K562 (cell line): Measurements from ENCODE around the gene DIS3L2. TPM values are rescaled to one million over a fixed set of nuclear protein-coding genes. Genes with fewer than 3 reads are reported as not detected.

Source experiments
- HNRNPH1 ChIP-seq: fragments of 200-400 bp; formaldehyde crosslinking; optimal IDR thresholded peaks from 2 replicates; pipeline ENCODE3; 2017; ENCODE audit warnings: low read depth, mild to moderate bottlenecking, low read length, moderate library complexity
- NFYB ChIP-seq: IDR thresholded peaks from 2 replicates; pipeline ENCODE4 v1.6.1; 2011; ENCODE audit warnings: mild to moderate bottlenecking, moderate library complexity; ENCODE audit not compliant: insufficient read length; ENCODE audit errors: extremely low read depth
- ZNF174 ChIP-seq: fragments of 250-450 bp; sonication (Bioruptor Pico); IDR thresholded peaks from 2 replicates; pipeline ENCODE4 v1.4.0; 2020; ENCODE audit warnings: mild to moderate bottlenecking
- ZNF316 ChIP-seq: fragments of 450-650 bp; IDR thresholded peaks from 2 replicates; pipeline ENCODE4 v1.6.1; 2016
- ZNF695 ChIP-seq: fragments of 450-650 bp; formaldehyde crosslinking; IDR thresholded peaks from 2 replicates; pipeline ENCODE4 v1.4.0; 2020; ENCODE audit warnings: mild to moderate bottlenecking, moderate library complexity
- polyA plus RNA-seq, 8 experiments: library from polyadenylated mRNA; depleted of rRNA in 4 of 8; stranded (reverse) in 5 of 8; unstranded in 3 of 8; fragments of >200 nt; fragmentation: Nextera tagmentation in 2 of 8; fragmentation: Illumina TruSeq in 1 of 8; extraction: Ambion mirVana in 2 of 8; extraction: Trizol in 1 of 8; gene quantifications; 2 replicates each; pipeline versions ENCODE4 v1.2.1 to v1.2.3, GENCODE V29; 2011 to 2014; ENCODE audit warnings: inconsistent platforms in 1 of 8, missing spikeins in 1 of 8
- total RNA-seq, 7 experiments: library from RNA; depleted of rRNA in 6 of 7; stranded (reverse); fragments of >200 nt in 6 of 7; fragmentation: Illumina TruSeq in 2 of 7; extraction: Trizol in 2 of 7; gene quantifications; 2 replicates each; pipeline versions ENCODE4 v1.2.1 to v1.2.3, GENCODE V29; 2011 to 2021; ENCODE audit warnings: low replicate concordance in 1 of 7
- TF ChIP-seq, protein P1 (sequence below), 2 experiments: fragments of 450-650 bp in 1 of 2; sonication (generic) in 1 of 2; formaldehyde crosslinking in 1 of 2; IDR thresholded peaks; 2 replicates each; pipeline versions ENCODE4 v1.7.1 to v1.9.0; 2016 to 2022; ENCODE audit warnings: inconsistent platforms in 1 of 2, mild to moderate bottlenecking in 1 of 2, missing genetic modification reagents in 1 of 2

The DIS3L2 gene
- total and polyA plus RNA-seq, 9 of the 15 experiments (the other 6 are each of a cell fraction or from before 2014, with no cell fraction given): 1.5 to 19.2 (median 11.2) TPM

- TF ChIP-seq, protein P1, sequence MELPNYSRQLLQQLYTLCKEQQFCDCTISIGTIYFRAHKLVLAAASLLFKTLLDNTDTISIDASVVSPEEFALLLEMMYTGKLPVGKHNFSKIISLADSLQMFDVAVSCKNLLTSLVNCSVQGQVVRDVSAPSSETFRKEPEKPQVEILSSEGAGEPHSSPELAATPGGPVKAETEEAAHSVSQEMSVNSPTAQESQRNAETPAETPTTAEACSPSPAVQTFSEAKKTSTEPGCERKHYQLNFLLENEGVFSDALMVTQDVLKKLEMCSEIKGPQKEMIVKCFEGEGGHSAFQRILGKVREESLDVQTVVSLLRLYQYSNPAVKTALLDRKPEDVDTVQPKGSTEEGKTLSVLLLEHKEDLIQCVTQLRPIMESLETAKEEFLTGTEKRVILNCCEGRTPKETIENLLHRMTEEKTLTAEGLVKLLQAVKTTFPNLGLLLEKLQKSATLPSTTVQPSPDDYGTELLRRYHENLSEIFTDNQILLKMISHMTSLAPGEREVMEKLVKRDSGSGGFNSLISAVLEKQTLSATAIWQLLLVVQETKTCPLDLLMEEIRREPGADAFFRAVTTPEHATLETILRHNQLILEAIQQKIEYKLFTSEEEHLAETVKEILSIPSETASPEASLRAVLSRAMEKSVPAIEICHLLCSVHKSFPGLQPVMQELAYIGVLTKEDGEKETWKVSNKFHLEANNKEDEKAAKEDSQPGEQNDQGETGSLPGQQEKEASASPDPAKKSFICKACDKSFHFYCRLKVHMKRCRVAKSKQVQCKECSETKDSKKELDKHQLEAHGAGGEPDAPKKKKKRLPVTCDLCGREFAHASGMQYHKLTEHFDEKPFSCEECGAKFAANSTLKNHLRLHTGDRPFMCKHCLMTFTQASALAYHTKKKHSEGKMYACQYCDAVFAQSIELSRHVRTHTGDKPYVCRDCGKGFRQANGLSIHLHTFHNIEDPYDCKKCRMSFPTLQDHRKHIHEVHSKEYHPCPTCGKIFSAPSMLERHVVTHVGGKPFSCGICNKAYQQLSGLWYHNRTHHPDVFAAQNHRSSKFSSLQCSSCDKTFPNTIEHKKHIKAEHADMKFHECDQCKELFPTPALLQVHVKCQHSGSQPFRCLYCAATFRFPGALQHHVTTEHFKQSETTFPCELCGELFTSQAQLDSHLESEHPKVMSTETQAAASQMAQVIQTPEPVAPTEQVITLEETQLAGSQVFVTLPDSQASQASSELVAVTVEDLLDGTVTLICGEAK (IDR thresholded peaks at IDR 0.05): no peak
- TF ChIP-seq, protein P1 (CRISPR knock-in tag; IDR thresholded peaks at IDR 0.05): no peak
- TF ChIP-seq ZNF695 (CRISPR knock-in tag) (no peak), ZNF174 (CRISPR knock-in tag) (no peak), HNRNPH1 (no peak), NFYB (no peak), ZNF316 (no peak)
Observed at GRCh38 chr2:232299084-232299483, 337.6 kb downstream of the DIS3L2 start (continued).
